ENCODE results near the gene PPP1CA.

GRCh38 chr11:67349928-67350465 is 51.7 kb downstream of the PPP1CA start:
- TF ChIP-seq CTCF (IDR thresholded peaks at IDR 0.05) (no peak), POLR2A (IDR thresholded peaks at IDR 0.05) (no peak)
